GM19455 (cell line): Measurements from ENCODE around the gene SIRT3.

Experiments used
- ATAC-seq: cut with Tn5 transposase; IDR thresholded peaks from one replicate; pipeline ENCODE4 v1.9.1; 2021; ENCODE audit not compliant: unreplicated experiment

The SIRT3 gene

DNA sequence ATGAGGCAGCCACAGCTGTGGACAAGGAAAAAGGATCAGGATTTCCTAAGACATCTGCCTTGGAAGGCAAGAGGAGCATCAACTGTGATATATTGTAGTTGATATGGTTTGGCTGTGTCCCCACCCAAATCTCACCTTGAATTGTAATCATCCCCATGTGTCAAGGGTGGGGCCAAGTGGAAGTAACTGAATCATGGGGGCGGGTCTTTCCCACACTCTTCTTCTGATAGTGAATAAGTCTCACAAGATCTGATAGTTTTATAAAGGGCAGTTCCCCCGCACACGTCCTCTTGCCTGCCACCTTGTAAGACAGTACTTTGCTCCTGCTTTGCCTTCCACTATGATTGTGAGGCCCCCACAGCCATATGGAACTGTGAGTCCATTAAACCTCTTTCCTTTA, 18.4 kb downstream of the SIRT3 start:
- ATAC-seq = no peak

DNA sequence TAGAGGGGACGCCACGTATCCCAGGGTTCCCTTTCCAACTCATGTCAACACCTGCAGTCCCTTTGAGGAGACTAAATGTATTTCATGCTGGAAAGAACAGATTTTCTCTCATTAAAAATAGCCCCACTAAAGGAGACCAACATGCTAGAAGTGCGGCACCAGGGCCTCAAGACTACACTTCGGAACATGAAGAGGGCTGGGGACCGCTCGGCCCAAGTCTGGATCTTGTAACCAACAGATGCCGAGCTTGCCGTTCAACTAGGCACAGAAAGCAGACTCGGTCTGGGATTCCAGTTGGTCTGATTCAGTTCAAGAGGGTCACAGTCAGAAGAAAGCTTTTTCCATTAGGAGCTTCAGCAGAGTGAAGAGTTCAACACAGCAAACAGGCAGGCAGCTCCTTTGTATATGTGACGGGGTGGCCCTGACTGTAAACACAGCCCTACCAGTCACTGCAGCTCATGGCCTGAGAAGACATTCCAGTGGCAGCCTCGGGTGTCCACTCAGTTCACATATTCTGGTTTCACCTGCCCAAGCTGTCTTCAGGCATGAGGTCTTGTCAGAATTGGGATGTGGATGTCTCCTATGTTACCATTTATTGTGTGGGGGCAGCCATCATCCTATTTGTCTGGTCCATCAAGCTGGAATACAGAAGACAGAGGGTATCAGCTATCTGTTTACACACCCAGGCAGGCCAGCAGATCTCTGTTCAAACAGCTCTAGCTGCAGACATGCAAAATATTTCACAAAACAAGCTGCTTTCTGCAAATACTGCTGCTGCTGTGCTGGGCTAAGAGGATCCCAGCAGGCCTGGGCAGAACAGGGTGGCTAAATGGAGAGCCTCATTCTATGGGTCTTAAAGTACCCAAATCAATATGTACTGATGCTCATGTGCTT, 19.8 kb downstream of the SIRT3 start:
- ATAC-seq = no peak

GRCh38 chr11:215581-216037, 20.5 kb downstream of the SIRT3 start:
- ATAC-seq = no peak

DNA sequence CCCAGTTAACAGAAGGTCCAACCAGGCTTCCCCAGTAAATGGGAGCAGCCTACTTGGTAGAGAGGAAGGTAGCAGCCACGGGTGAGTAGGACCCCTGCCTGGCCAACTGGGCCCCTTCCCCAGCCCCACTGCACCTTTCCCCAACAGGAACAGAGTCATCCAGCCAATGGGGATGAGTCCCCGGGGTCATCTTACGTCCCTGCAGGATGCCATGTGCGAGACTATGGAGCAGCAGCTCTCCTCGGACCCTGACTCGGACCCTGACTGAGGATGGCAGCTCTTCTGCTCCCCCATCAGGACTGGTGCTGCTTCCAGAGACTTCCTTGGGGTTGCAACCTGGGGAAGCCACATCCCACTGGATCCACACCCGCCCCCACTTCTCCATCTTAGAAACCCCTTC, 22.1 kb downstream of the SIRT3 start:
- no peak for ATAC-seq

GRCh38 chr11:213111-213510, 23.0 kb downstream of the SIRT3 start:
- ATAC-seq = no peak

GRCh38 chr11:212150-213100, 23.7 kb downstream of the SIRT3 start:
- ATAC-seq = no peak

DNA sequence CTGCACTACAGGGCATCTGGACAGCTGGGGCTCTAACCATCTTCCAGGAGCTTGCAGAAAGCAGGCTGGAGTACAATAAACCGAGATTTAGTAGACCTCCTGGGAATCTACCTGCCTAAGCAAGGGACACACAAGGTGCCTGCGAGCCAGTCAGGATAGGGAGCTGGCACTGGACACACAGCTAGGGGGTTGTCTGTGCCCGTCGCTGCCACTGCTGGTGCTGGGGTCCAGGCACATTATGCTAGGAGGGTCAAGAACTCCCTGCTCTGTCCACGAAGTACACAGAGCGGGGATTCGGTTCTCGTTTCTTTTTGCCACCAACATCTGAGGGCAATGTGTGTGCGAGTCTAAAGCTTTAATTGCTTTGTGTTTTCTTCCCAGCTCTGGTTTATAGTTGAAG, 24.4 kb downstream of the SIRT3 start:
- no peak for ATAC-seq

DNA sequence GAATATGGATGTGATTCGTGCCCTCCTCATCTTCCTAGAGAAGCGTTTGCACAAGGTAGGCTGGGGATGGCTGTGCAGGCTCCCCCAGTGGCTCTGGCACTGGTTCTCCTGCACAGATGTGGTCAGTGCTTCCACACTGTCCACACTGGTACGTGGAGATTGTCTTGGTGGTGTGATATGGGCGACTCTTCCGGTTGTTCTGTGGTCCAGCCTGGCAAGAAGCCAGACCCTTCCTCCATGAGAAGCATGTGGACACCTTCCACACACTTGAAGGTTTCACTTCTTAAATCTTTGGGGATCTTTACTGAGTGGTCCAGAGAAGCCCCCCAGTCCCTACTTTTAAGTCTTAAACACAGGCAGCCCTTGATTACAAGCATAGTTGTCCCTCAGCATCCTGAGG, 24.8 kb downstream of the SIRT3 start:
- ATAC-seq = no peak

DNA sequence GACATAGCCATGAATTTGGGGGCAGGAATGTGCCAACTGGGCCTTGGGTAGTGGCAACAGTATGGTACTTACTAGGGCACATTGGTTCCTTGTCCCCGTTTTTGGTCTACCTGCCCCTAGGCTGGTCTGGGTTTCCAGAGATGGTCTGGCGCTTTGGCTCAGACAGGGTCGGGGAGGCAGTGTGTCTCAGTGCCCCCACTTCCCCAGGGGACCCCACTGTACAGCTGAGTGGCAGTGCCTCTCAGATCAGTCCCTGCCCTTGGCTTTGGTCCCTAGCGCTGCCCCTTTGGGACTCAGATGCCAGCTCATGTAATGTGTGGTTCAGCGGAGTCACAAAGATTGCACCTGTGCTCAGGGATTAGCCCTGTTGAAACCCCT, 25.4 kb downstream of the SIRT3 start:
- no peak for ATAC-seq

DNA sequence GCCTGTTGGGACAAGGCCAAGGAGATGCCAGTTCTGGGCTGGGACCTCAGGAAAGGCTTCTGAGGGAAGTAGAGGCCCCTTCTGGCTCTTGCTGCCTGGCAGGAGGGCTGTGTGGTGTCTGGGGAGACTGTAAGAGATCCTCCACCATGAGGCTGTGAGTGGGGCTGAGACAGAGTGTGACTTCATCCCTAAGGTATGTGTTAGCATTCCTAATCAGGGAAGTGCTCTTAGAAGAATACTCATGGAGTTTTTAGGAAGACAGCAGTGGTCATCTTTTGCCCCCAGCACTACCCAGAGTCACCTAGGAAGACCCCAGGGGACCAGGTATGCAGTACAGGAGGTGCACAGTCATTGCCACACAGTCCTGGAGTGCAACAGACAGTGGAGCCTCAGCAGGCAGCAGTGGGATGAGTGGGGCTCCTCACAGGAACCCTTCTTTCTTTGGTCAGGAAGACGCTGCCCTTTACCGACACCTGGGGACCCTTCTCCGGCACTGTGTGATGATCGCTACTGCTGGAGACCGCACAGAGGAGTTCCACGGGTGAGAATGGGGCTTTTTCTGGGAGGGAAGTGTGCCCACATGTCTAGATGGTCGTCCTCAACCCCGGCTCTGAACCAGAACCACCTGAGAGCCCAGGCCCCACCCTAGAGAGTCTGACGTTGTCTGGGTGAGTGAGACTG, 25.9 kb downstream of the SIRT3 start:
- ATAC-seq = no peak

GRCh38 chr11:209275-210121, 26.6 kb downstream of the SIRT3 start:
- no peak for ATAC-seq

- ATAC-seq = no peak
Observed at GRCh38 chr11:208917-209260, 27.3 kb downstream of the SIRT3 start.

GRCh38 chr11:208181-208916, 27.8 kb downstream of the SIRT3 start:
- ATAC-seq = no peak

DNA sequence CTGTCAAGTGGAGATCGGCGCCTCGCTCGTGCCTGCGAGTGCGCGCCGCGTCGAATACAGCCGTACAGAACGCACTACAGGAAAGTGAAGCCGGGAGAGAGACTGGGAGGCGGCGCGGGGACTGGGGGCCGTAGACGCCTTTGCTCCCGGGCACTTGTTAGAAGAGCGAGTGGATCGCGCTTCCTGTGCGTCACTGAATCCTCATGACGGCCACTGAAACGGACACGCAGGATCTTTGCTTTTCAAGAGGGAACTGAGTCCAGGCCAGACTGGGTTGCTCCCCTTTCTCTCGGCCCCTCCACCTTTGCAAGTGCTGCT, 28.3 kb downstream of the SIRT3 start:
- ATAC-seq = no peak

DNA sequence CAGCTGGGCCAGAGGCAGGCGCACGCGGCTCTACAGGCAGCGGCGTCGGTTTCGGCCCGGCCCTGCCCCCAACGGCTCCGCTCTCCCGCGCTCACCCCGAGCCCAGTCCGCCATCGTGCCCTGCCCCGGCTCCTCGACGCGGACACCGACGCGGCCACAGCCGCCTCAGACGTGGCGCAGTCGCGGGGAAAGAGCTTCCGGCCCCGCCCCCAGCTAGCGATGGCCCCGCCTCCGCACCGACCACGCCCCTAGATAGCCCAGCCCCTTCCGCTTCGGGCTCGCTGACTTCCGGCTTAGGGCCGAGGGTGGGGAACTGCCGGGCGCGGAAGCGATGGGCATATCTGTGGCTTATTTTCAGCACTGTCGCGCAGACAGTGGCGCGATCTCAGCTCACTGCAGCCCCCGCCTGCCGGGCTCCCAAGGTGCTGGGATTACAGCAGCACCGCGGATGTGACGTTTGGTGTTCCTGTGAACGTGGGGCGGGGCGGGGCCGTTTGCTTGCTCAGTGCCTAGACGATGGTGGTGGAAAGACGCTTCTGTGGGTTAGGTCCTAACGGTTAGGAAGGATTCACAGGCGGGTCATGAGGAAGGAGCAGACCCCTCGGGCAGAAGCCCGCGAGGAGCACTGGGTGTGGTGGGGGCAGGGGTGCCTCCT, 28.8 kb downstream of the SIRT3 start, which contains the start of the genes BET1L and RIC8A:
BET1L (minus strand) TSS at position 192 of the 655 bp plus-strand sequence; CDS start at position 114, 78 bp downstream.
RIC8A (plus strand) TSS at position 501 of the 655 bp plus-strand sequence. CDS start 1,147 bp downstream, outside the sequence.
- ATAC-seq = peak; percentile 79

DNA sequence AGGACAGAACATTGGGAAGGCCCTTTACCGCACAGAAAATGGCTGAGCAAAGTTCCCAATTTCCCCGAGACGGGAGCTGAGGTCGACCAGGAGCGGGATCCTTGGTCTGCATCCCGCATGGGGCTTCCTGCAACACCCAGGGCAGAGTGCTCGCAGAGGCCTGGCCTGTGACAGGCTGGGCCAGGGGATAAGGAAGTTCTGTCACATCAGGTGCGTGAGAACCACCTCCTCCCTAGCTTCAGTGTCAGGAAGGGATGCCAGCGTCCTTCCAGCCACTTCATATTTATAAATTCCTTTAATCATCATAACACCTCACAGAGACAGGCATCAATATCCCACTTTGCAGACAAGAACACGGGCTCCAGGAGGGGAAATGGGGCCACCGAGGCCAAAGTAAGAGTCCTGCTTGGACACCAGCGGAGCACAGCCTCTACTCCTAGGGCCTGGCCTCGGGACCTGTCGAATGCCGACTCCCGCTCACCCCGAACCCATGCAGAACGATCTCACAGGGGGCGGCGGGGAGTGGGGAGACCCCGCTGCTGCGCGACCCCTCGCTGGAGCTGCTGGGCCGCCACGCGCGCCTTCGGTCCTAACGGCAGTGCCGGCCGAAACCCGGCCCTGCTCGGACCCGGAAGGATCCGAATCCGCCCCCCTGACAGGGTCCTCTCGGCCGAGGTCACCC, 29.5 kb downstream of the SIRT3 start:
- no peak for ATAC-seq

- ATAC-seq = no peak
Observed at GRCh38 chr11:206002-206384, 30.1 kb downstream of the SIRT3 start.

GRCh38 chr11:205221-206001, 30.7 kb downstream of the SIRT3 start:
- ATAC-seq = no peak
